SH-SY5Y (cell line): ENCODE data around the gene MAN2A1.

Experiments
- GATA2 ChIP-seq: IDR thresholded peaks from 2 replicates; pipeline ENCODE4 v1.6.1; 2011; ENCODE audit warnings: mild to moderate bottlenecking, low read depth, low read length
- GATA3 ChIP-seq: IDR thresholded peaks from 2 replicates; pipeline ENCODE4 v1.6.1; 2011; ENCODE audit warnings: low read depth, mild to moderate bottlenecking, low read length, moderate library complexity

Gene MAN2A1

GRCh38 chr5:109709225-109709624, 19.5 kb downstream of the MAN2A1 start:
- TF ChIP-seq GATA3 (no peak), GATA2 (no peak)

GRCh38 chr5:109711673-109712072, 21.9 kb downstream of the MAN2A1 start:
- TF ChIP-seq GATA2 = no peak
- no peak for TF ChIP-seq GATA3

GRCh38 chr5:109713453-109713852, 23.7 kb downstream of the MAN2A1 start:
- TF ChIP-seq GATA2 (no peak), GATA3 (no peak)

GRCh38 chr5:109714592-109714991, 24.9 kb downstream of the MAN2A1 start:
- TF ChIP-seq GATA2 = no peak
- no peak for TF ChIP-seq GATA3

GRCh38 chr5:109718216-109718615, 28.5 kb downstream of the MAN2A1 start:
- TF ChIP-seq GATA3 (no peak), GATA2 (no peak)

- TF ChIP-seq GATA2 = no peak
- TF ChIP-seq GATA3 = no peak
These were observed 28.9 kb downstream of the MAN2A1 start for GRCh38 chr5:109718632-109719031.

- TF ChIP-seq GATA2 (no peak), GATA3 (no peak)
These were observed 30.3 kb downstream of the MAN2A1 start for GRCh38 chr5:109719978-109720377.

GRCh38 chr5:109721741-109722140, 32.0 kb downstream of the MAN2A1 start:
- TF ChIP-seq GATA3 (no peak), GATA2 (no peak)

- TF ChIP-seq GATA3 = no peak
- TF ChIP-seq GATA2 = no peak
These were observed 33.9 kb downstream of the MAN2A1 start for GRCh38 chr5:109723606-109724005.

- no peak for TF ChIP-seq GATA3
These were observed 35.4 kb downstream of the MAN2A1 start for GRCh38 chr5:109725135-109725534.

GRCh38 chr5:109739741-109740728, 50.3 kb downstream of the MAN2A1 start:
- TF ChIP-seq GATA2 = no peak
- no peak for TF ChIP-seq GATA3

GRCh38 chr5:109740966-109741365, 51.2 kb downstream of the MAN2A1 start:
- no peak for TF ChIP-seq GATA3
- no peak for TF ChIP-seq GATA2

GRCh38 chr5:109741390-109741789, 51.7 kb downstream of the MAN2A1 start:
- TF ChIP-seq GATA3 = no peak
- TF ChIP-seq GATA2 = no peak

- TF ChIP-seq GATA3 = no peak
- no peak for TF ChIP-seq GATA2
These were observed 53.4 kb downstream of the MAN2A1 start for GRCh38 chr5:109743041-109743531.

GRCh38 chr5:109743770-109744212, 54.1 kb downstream of the MAN2A1 start:
- TF ChIP-seq GATA2 (no peak), GATA3 (no peak)
